CD14-positive monocyte (primary cell): Measurements from ENCODE around the gene HIVEP3. TPM values are rescaled to one million over a fixed set of nuclear protein-coding genes. Genes with fewer than 3 reads are reported as not detected.

ENCODE experiments used
- DNase-seq, 3 donors: peaks; one replicate each; pipeline ENCODE4 v3.0.0-alpha.2; 2011 to 2022
- H2AFZ ChIP-seq: 2 replicates; pipeline ENCODE4 v1.6.0; 2012; ENCODE audit warnings: mild to moderate bottlenecking, low read depth, low read length, inconsistent platforms; ENCODE audit not compliant: insufficient read depth, poor library complexity, severe bottlenecking
- H3K27ac ChIP-seq, 2 donors: 1 replicate in 1 of 2; 2 replicates in 1 of 2; pipeline ENCODE4 v1.5.1; 2012 to 2013; ENCODE audit warnings: low read length in 2 of 2, control low read depth in 1 of 2, inconsistent platforms in 1 of 2, low read depth in 1 of 2, mild to moderate bottlenecking in 1 of 2
- H3K27me3 ChIP-seq, 2 donors: one replicate each; pipeline versions ENCODE4 v1.6.0 to v1.6.1; 2011 to 2013; ENCODE audit warnings: low read length in 2 of 2; ENCODE audit not compliant: control insufficient read depth in 2 of 2, insufficient read depth in 2 of 2
- H3K36me3 ChIP-seq, 2 donors: replicated peaks in 1 of 2; 1 replicate in 1 of 2; 2 replicates in 1 of 2; pipeline versions ENCODE4 v1.5.1 to v1.6.1; 2012 to 2013; ENCODE audit warnings: low read length in 2 of 2, control low read depth in 1 of 2, inconsistent platforms in 1 of 2, mild to moderate bottlenecking in 1 of 2; ENCODE audit not compliant: insufficient read depth in 2 of 2, control insufficient read depth in 1 of 2
- H3K4me1 ChIP-seq, 2 donors: 1 replicate in 1 of 2; 2 replicates in 1 of 2; pipeline versions ENCODE4 v1.5.1 to v1.6.1; 2012 to 2013; ENCODE audit warnings: low read length in 2 of 2, control low read depth in 1 of 2, inconsistent platforms in 1 of 2, mild to moderate bottlenecking in 1 of 2, moderate library complexity in 1 of 2; ENCODE audit not compliant: insufficient read depth in 2 of 2, control insufficient read depth in 1 of 2
- H3K4me2 ChIP-seq: replicated peaks from 2 replicates; pipeline ENCODE3; 2012; ENCODE audit warnings: low read length, moderate library complexity, mild to moderate bottlenecking; ENCODE audit not compliant: poor library complexity, severe bottlenecking; ENCODE audit errors: extremely low read depth
- H3K4me3 ChIP-seq, 3 experiments: fragments of 200-600 bp in 1 of 3; sonication (generic) in 1 of 3; replicated peaks in 1 of 3; 1 replicate in 2 of 3; 2 replicates in 1 of 3; pipeline ENCODE4 v1.5.1; 2011 to 2013; ENCODE audit warnings: low read length in 3 of 3, mild to moderate bottlenecking in 3 of 3, control low read depth in 2 of 3, low read depth in 2 of 3, inconsistent platforms in 1 of 3, moderate library complexity in 1 of 3
- H3K79me2 ChIP-seq: 2 replicates; pipeline ENCODE4 v1.6.0; 2012; ENCODE audit warnings: mild to moderate bottlenecking, control low read depth, inconsistent platforms, low read length, moderate library complexity; ENCODE audit not compliant: insufficient read depth
- H3K9ac ChIP-seq: 2 replicates; pipeline ENCODE4 v1.6.0; 2017; ENCODE audit warnings: low read length, mild to moderate bottlenecking; ENCODE audit not compliant: insufficient read depth, poor library complexity, severe bottlenecking
- H3K9me3 ChIP-seq, 2 donors: replicated peaks in 1 of 2; 1 replicate in 1 of 2; 2 replicates in 1 of 2; pipeline versions ENCODE4 v1.5.1 to v1.6.1; 2012 to 2013; ENCODE audit warnings: low read length in 2 of 2, control low read depth in 1 of 2; ENCODE audit not compliant: control insufficient read depth in 1 of 2, insufficient read depth in 1 of 2
- H4K20me1 ChIP-seq: 2 replicates; pipeline ENCODE4 v1.6.0; 2012; ENCODE audit warnings: mild to moderate bottlenecking, low read length, control low read depth, moderate library complexity; ENCODE audit not compliant: insufficient read depth
- H3K27ac Mint-ChIP-seq, 7 donors: one replicate each; pipeline ENCODE4 v1.8.0; 2020; ENCODE audit warnings: mild to moderate bottlenecking in 7 of 7, mixed read lengths in 7 of 7, moderate library complexity in 6 of 7, inconsistent platforms in 2 of 7
- H3K27me3 Mint-ChIP-seq, 3 donors: one replicate each; pipeline ENCODE4 v1.8.0; 2021 to 2022; ENCODE audit warnings: low read depth in 3 of 3, mild to moderate bottlenecking in 3 of 3, mixed read lengths in 3 of 3, moderate library complexity in 3 of 3, inconsistent platforms in 1 of 3
- H3K36me3 Mint-ChIP-seq, 2 donors: one replicate each; pipeline ENCODE4 v1.8.0; 2020; ENCODE audit warnings: mixed read lengths in 2 of 2, inconsistent platforms in 1 of 2, mild to moderate bottlenecking in 1 of 2
- H3K4me1 Mint-ChIP-seq: one replicate; pipeline ENCODE4 v1.8.0; 2020; ENCODE audit warnings: mild to moderate bottlenecking, mixed read lengths
- H3K4me3 Mint-ChIP-seq, 2 donors: one replicate each; pipeline ENCODE4 v1.8.0; 2020; ENCODE audit warnings: mild to moderate bottlenecking in 2 of 2, mixed read lengths in 2 of 2, moderate library complexity in 1 of 2
- H3K9me3 Mint-ChIP-seq, 7 donors: one replicate each; pipeline ENCODE4 v1.8.0; 2020 to 2022; ENCODE audit warnings: mixed read lengths in 7 of 7, mild to moderate bottlenecking in 6 of 7, moderate library complexity in 6 of 7, inconsistent platforms in 2 of 7
- CTCF ChIP-seq: fragments of 200-600 bp; IDR thresholded peaks from one replicate; pipeline ENCODE4 v1.8.0; 2022; ENCODE audit warnings: antibody characterized with exemption, mild to moderate bottlenecking
- WGBS: methylation state at CpG from one replicate; pipeline ENCODE4 v1.1.5; 2013; ENCODE audit warnings: missing lambda C conversion rate; ENCODE audit not compliant: insufficient coverage; 5-methylcytosine and 5-hydroxymethylcytosine counted together
- intact Hi-C, 2 donors: fragments of 100-400 bp; cut with micrococcal nuclease; formaldehyde crosslinking; loops; one replicate each; pipeline versions ENCODE4 v1.15.0 to v1.15.1; 2023
- polyA plus RNA-seq, 3 donors: library from polyadenylated mRNA; depleted of rRNA in 1 of 3; unstranded in 2 of 3; stranded (reverse) in 1 of 3; fragments of 300-500 nt in 2 of 3; fragments of >200 nt in 1 of 3; fragmentation: Illumina TruSeq in 2 of 3; gene quantifications; 1 replicate in 2 of 3; 2 replicates in 1 of 3; pipeline ENCODE4 v1.2.3, GENCODE V29; 2012 to 2021

Gene HIVEP3
- polyA plus RNA-seq, 3 donors: 1.2 to 3.7 (median 1.8) TPM

GRCh38 chr1:41687007-41687406 is 231.7 kb downstream of the HIVEP3 start:
- Histone ChIP-seq H3K9ac (no peak overlapping the region), H2AFZ (no peak overlapping the region), H3K27me3 (no peaks in the 10 kb centered on the region), H3K36me3 (no peaks in the 10 kb centered on the region), H3K4me1 (peaks cover 67 to 88% of the 10 kb centered on the region in 2 donors), H4K20me1 (no peaks in the 10 kb centered on the region), H3K79me2 (no peaks in the 10 kb centered on the region), H3K9me3 (no peaks in the 10 kb centered on the region), H3K4me3 (no peak overlapping the region), H3K27ac (no peak overlapping the region), H3K4me2 (no peak overlapping the region)
- H3K9me3 Mint-ChIP-seq: no peaks in the 10 kb centered on the region
- TF ChIP-seq CTCF: no peak
- H3K4me3 Mint-ChIP-seq: no peak overlapping the region
- peaks cover 86% of the 10 kb centered on the region for H3K4me1 Mint-ChIP-seq
- peak in 1 of 3 donors; percentile 60 for DNase-seq
- H3K27ac Mint-ChIP-seq: peak overlapping the region in 1 of 7 donors; percentile 69
- H3K27me3 Mint-ChIP-seq: no peaks in the 10 kb centered on the region
- peaks cover 0 to 6% of the 10 kb centered on the region in 2 donors for H3K36me3 Mint-ChIP-seq
- 100% methylated on average over 1 of the region's 1 CpG for WGBS
- intact Hi-C loops: no loop called here

- H3K27ac ChIP-seq: peak overlapping the region; percentile 18 to 79
- H3K27ac Mint-ChIP-seq: peak overlapping the region; percentile 79 to 92 (median 88)
- H3K4me3 ChIP-seq: peak overlapping the region in 1 of 3 experiments; percentile 54
- H4K20me1 ChIP-seq: no peaks in the 10 kb centered on the region
- intact Hi-C loops: loop anchor here (5.0 kb wide), 2 partner anchors 38 to 43 kb away; no protein-coding TSS in a partner anchor
- no CpG with 5 or more reads among the region's 4 CpGs for WGBS
- no peaks in the 10 kb centered on the region for H3K27me3 ChIP-seq
- H3K4me1 ChIP-seq: peaks cover 48 to 75% of the 10 kb centered on the region in 2 donors
- H3K79me2 ChIP-seq: no peaks in the 10 kb centered on the region
- H3K9me3 Mint-ChIP-seq: no peaks in the 10 kb centered on the region
- H3K4me3 Mint-ChIP-seq: peak overlapping the region; percentile 16 to 77
- H3K36me3 ChIP-seq: no peaks in the 10 kb centered on the region
- no peaks in the 10 kb centered on the region for H3K9me3 ChIP-seq
- DNase-seq: peak; percentile 65 to 94 (median 88)
- H3K27me3 Mint-ChIP-seq: no peaks in the 10 kb centered on the region
- peaks cover 77% of the 10 kb centered on the region for H3K4me1 Mint-ChIP-seq
- TF ChIP-seq CTCF: no peak
- H3K9ac ChIP-seq: no peak overlapping the region
- peaks cover 0 to 4% of the 10 kb centered on the region in 2 donors for H3K36me3 Mint-ChIP-seq
- no peak overlapping the region for H2AFZ ChIP-seq
- peak overlapping the region; percentile 49 for H3K4me2 ChIP-seq
Measured at GRCh38 chr1:41683681-41684500, 234.8 kb downstream of the HIVEP3 start.
